ENCODE results near the gene WDR1. TPM values are rescaled to one million over a fixed set of nuclear protein-coding genes. Genes with fewer than 3 reads are reported as not detected.

The WDR1 gene
- total and polyA plus RNA-seq, 10 of the 15 experiments (the other 5 are each of a cell fraction or from before 2014, with no cell fraction given), result 28.5 to 397 (median 290) TPM

- ChIA-PET CTCF (interaction anchor here (0.7 to 4.2 kb wide), 6 partner anchors 8 to 387 kb away, joined by 3 to 47 read pairs (median 5); no protein-coding TSS in a partner anchor), RAD21 (ENCODE audit: unreplicated experiment) (interaction anchor here (1.2 kb wide), 1 partner anchor 11 kb away, joined by 3 read pairs; no protein-coding TSS in a partner anchor), SMC1A (ENCODE audit: uncharacterized antibody, unreplicated experiment) (interaction anchor here (1.6 to 4.0 kb wide), 2 partner anchors 11 to 376 kb away, joined by 4 to 28 read pairs; no protein-coding TSS in a partner anchor), POLR2A (no interaction called here)
- Histone ChIP-seq H3K9me3 (replicated peaks; ENCODE audit: control insufficient read depth, insufficient read depth, low read length) (no peaks in the 10 kb centered on the region), H2AFZ (ENCODE audit: control insufficient read depth, low read depth, low read length) (no peak overlapping the region), H3K79me2 (ENCODE audit: control insufficient read depth, insufficient read depth, low read length) (no peaks in the 10 kb centered on the region), H3K4me3 (no peak overlapping the region), H3K27ac (ENCODE audit: control insufficient read depth, insufficient read depth) (no peak overlapping the region), H3K4me2 (ENCODE audit: control insufficient read depth, insufficient read depth) (no peak overlapping the region), H3K9ac (ENCODE audit: control insufficient read depth, insufficient read depth, low read length) (no peak overlapping the region), H4K20me1 (ENCODE audit: control insufficient read depth, insufficient read depth) (no peaks in the 10 kb centered on the region), H3K4me1 (ENCODE audit: control insufficient read depth, insufficient read depth, low read length) (no peaks in the 10 kb centered on the region), H3K27me3 (replicated peaks in 1 of 2; ENCODE audit: control insufficient read depth in 2 of 2, insufficient read depth in 2 of 2, low read length in 1 of 2) (no peaks in the 10 kb centered on the region), H3K36me3 (ENCODE audit: control insufficient read depth in 2 of 2, insufficient read depth in 2 of 2, low read length in 1 of 2) (no peaks in the 10 kb centered on the region)
- intact Hi-C loops (cut with micrococcal nuclease; ENCODE audit: unreplicated experiment) (no loop called here), in situ Hi-C loops (cut with MboI) (loop anchor here (10.0 kb wide), 1 partner anchor 242 kb away; no protein-coding TSS in a partner anchor)
- ATAC-seq (no peak), DNase-seq (ENCODE audit: low read depth, low spot score) (no peak), FAIRE-seq (no peak)
- BruUV-seq (replicated peaks), result no TSS peak
- WGBS (ENCODE audit: insufficient coverage, insufficient replicate concordance, low lambda C conversion rate, missing lambda C conversion rate), result 12% methylated on average over 7 of the region's 7 CpGs
- no peak for TF ChIP-seq RCOR1 (conservative IDR thresholded peaks at IDR 0.05; ENCODE audit: low read depth, low read length)
- TF ChIP-seq, protein P1, sequence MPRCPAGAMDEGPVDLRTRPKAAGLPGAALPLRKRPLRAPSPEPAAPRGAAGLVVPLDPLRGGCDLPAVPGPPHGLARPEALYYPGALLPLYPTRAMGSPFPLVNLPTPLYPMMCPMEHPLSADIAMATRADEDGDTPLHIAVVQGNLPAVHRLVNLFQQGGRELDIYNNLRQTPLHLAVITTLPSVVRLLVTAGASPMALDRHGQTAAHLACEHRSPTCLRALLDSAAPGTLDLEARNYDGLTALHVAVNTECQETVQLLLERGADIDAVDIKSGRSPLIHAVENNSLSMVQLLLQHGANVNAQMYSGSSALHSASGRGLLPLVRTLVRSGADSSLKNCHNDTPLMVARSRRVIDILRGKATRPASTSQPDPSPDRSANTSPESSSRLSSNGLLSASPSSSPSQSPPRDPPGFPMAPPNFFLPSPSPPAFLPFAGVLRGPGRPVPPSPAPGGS (IDR thresholded peaks at IDR 0.05; ENCODE audit: borderline replicate concordance, insufficient read depth, low read depth, low read length, poor library complexity, severe bottlenecking), result no peak
- TF ChIP-seq MEF2A (IDR thresholded peaks at IDR 0.05; ENCODE audit: insufficient read depth, low read depth, low read length), result no peak
- TF ChIP-seq, protein P2, sequence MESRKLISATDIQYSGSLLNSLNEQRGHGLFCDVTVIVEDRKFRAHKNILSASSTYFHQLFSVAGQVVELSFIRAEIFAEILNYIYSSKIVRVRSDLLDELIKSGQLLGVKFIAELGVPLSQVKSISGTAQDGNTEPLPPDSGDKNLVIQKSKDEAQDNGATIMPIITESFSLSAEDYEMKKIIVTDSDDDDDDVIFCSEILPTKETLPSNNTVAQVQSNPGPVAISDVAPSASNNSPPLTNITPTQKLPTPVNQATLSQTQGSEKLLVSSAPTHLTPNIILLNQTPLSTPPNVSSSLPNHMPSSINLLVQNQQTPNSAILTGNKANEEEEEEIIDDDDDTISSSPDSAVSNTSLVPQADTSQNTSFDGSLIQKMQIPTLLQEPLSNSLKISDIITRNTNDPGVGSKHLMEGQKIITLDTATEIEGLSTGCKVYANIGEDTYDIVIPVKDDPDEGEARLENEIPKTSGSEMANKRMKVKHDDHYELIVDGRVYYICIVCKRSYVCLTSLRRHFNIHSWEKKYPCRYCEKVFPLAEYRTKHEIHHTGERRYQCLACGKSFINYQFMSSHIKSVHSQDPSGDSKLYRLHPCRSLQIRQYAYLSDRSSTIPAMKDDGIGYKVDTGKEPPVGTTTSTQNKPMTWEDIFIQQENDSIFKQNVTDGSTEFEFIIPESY (IDR thresholded peaks at IDR 0.05), result no peak
- no peak for TF ChIP-seq LARP7 (IDR thresholded peaks at IDR 0.05)
- TF ChIP-seq DPF2 (IDR thresholded peaks at IDR 0.05), result no peak
- no peak for TF ChIP-seq CBFB (IDR thresholded peaks at IDR 0.05; ENCODE audit: low read depth)
- no peak for TF ChIP-seq RELA (IDR thresholded peaks at IDR 0.05; ENCODE audit: borderline replicate concordance, partially characterized antibody)
- no peak for TF ChIP-seq BACH1 (IDR thresholded peaks at IDR 0.05; ENCODE audit: borderline replicate concordance)
- TF ChIP-seq E2F8 (IDR thresholded peaks at IDR 0.05; ENCODE audit: low read depth, partially characterized antibody), result no peak
- no peak for TF ChIP-seq JUND (IDR thresholded peaks at IDR 0.05; ENCODE audit: low read depth, low read length)
- no peak for TF ChIP-seq IRF5 (IDR thresholded peaks at IDR 0.05; ENCODE audit: borderline replicate concordance)
- no peak for TF ChIP-seq POLR2AphosphoS5 (IDR thresholded peaks at IDR 0.05; ENCODE audit: low read length)
- no peak for TF ChIP-seq NRF1 (conservative IDR thresholded peaks at IDR 0.05; ENCODE audit: low read depth, low read length)
- TF ChIP-seq IRF4 (IDR thresholded peaks at IDR 0.05; ENCODE audit: low read depth, low read length), result no peak
- TF ChIP-seq FOXM1 (IDR thresholded peaks at IDR 0.05; ENCODE audit: low read depth, low read length), result no peak
- no peak for TF ChIP-seq RUNX3 (IDR thresholded peaks at IDR 0.05; ENCODE audit: low read length)
- no peak for TF ChIP-seq ZNF207 (IDR thresholded peaks at IDR 0.05; ENCODE audit: borderline replicate concordance)
Measured at GRCh38 chr4:10162341-10163000, 45.9 kb upstream of the WDR1 start.

Measured in GM12878 (cell line).